ENCODE measurements around the gene SMOC1. TPM values are rescaled to one million over a fixed set of nuclear protein-coding genes. Genes with fewer than 3 reads are reported as not detected.

The SMOC1 gene
- total RNA-seq, 1 experiment from 2014 or later, result 0.68 TPM

GRCh38 chr14:69999261-69999674 is 120.1 kb downstream of the SMOC1 start:
- H3K4me1 Mint-ChIP-seq, result peaks cover 5 to 7% of the 10 kb centered on the region in 2 experiments
- no peak overlapping the region for H2BK15ac ChIP-seq (ENCODE audit: low read depth, low read length)
- H3K79me1 ChIP-seq (ENCODE audit: insufficient read depth, low read depth, low read length, poor library complexity, severe bottlenecking), result no peaks in the 10 kb centered on the region
- H3K23me2 ChIP-seq (ENCODE audit: insufficient read length, low read depth, low read length, poor library complexity, severe bottlenecking), result no peaks in the 10 kb centered on the region
- no peak overlapping the region for H4K8ac ChIP-seq (replicated peaks; ENCODE audit: insufficient read length, low read depth, low read length)
- no CpG with 5 or more reads among the region's 10 CpGs for WGBS (ENCODE audit: extremely low coverage, insufficient read length, low lambda C conversion rate)
- no peak overlapping the region for H2AK5ac ChIP-seq (ENCODE audit: insufficient read length, low read length)
- H3K4me3 Mint-ChIP-seq, result no peak overlapping the region
- no peak overlapping the region for H3K4me2 ChIP-seq (ENCODE audit: insufficient read depth, insufficient read length, low read length)
- no peak overlapping the region for H3K18ac ChIP-seq (ENCODE audit: insufficient read length, low read depth, low read length)
- H3K4me1 ChIP-seq (ENCODE audit: insufficient read depth, low read length), result no peaks in the 10 kb centered on the region
- DNase-seq, result no peak
- 0 out of 2 replicates have a peak, but pooled peaks cover 4% of the 10 kb centered on the region for H3K27me3 Mint-ChIP-seq (ENCODE audit: low read depth)
- no peak overlapping the region for H4K91ac ChIP-seq (ENCODE audit: insufficient read length, low read depth, low read length)
- no peak overlapping the region for H3K14ac ChIP-seq (ENCODE audit: insufficient read depth, low read length)
- no peak overlapping the region for H3K9ac ChIP-seq (ENCODE audit: extremely low read depth, insufficient read length, low read length)
- H3K79me2 ChIP-seq (ENCODE audit: insufficient read depth, low read length), result no peaks in the 10 kb centered on the region
- H3K27ac ChIP-seq (ENCODE audit: insufficient read length, low read depth, low read length), result no peak overlapping the region
- no peak overlapping the region for H4K5ac ChIP-seq (ENCODE audit: insufficient read length, low read depth, low read length)
- no peak overlapping the region for H2BK5ac ChIP-seq (ENCODE audit: insufficient read length, low read length)
- H3K9me3 ChIP-seq (ENCODE audit: control insufficient read depth, low read depth, low read length), result no peaks in the 10 kb centered on the region
- no peaks in the 10 kb centered on the region for H4K20me1 ChIP-seq (ENCODE audit: control insufficient read depth, insufficient read depth, insufficient read length)
- TF ChIP-seq CTCF (conservative IDR thresholded peaks at IDR 0.05), result no peak
- no peak overlapping the region for H3K27ac Mint-ChIP-seq
- H2BK120ac ChIP-seq (ENCODE audit: low read depth, low read length, poor library complexity, severe bottlenecking), result no peak overlapping the region
- H2BK12ac ChIP-seq (ENCODE audit: insufficient read length, low read depth, low read length), result no peak overlapping the region
- H3K27me3 ChIP-seq (ENCODE audit: insufficient read depth, low read length), result no peaks in the 10 kb centered on the region; the same call in 1 of the 2 replicates
- no peaks in the 10 kb centered on the region for H3K36me3 Mint-ChIP-seq (ENCODE audit: insufficient read depth in 1 of 3, low read depth in 3 of 3)
- H2BK20ac ChIP-seq (ENCODE audit: low read depth, low read length, poor library complexity, severe bottlenecking), result no peak overlapping the region
- no peak overlapping the region for H3K56ac ChIP-seq (ENCODE audit: insufficient read length, low read depth, low read length)
- no peak overlapping the region for H3K23ac ChIP-seq (ENCODE audit: insufficient read length, low read depth, low read length)
- H3K9me3 Mint-ChIP-seq, result no peaks in the 10 kb centered on the region
- H3T11ph ChIP-seq (ENCODE audit: low read length), result no peak overlapping the region
- no peak overlapping the region for H2AFZ ChIP-seq (ENCODE audit: low read length)
- no peak overlapping the region for H3K4ac ChIP-seq (ENCODE audit: low read depth, low read length)

All from H9 (cell line).